Measurements from ENCODE around the gene USP4. TPM values are rescaled to one million over a fixed set of nuclear protein-coding genes. Genes with fewer than 3 reads are reported as not detected.
"Not testable (repeated sequence)": the region's sequence is repeated elsewhere in the genome, so short reads cannot be mapped to it uniquely, and the experiment has no call there.

USP4 gene
- total RNA-seq, 1 donor from 2014 or later, result 25.5 TPM

GRCh38 chr3:49255112-49255511 lies 84.7 kb downstream of the USP4 start:
- no peak for TF ChIP-seq CTCF (IDR thresholded peaks at IDR 0.05; ENCODE audit: insufficient read depth, low read length, severe bottlenecking)
- FAIRE-seq (peak; percentile 50), DNase-seq (ENCODE audit: low read depth) (no peak)
- Histone ChIP-seq H3K36me3 (ENCODE audit: control insufficient read depth, insufficient read depth, low read length) (no peaks in the 10 kb centered on the region), H3K4me3 (ENCODE audit: low read depth, low read length) (no peak overlapping the region), H3K27me3 (ENCODE audit: control insufficient read depth, insufficient read depth, low read length) (no peaks in the 10 kb centered on the region)

DNA sequence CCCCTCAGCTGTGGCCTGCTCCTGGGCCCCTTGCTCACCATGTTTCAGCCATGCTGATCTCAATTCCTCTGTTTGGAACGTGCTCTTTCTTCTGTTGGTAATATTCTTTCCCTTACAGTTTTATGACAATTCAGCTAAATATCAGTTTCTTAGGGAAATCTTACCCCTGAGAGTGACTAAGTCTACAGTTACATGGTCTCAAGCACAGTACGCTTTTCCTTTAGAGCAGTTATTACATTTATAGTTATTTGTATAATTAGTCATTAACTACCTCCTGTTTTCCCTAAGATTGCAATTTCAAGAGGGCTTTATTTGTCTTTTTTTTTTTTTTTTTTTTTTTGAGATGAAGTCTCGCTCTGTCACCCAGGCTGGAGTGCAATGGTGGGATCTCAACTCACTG lies 86.3 kb downstream of the USP4 start:
- Histone ChIP-seq H3K4me3 (ENCODE audit: low read depth, low read length) (no peak overlapping the region), H3K36me3 (ENCODE audit: control insufficient read depth, insufficient read depth, low read length) (no peaks in the 10 kb centered on the region), H3K27me3 (ENCODE audit: control insufficient read depth, insufficient read depth, low read length) (no peaks in the 10 kb centered on the region)
- no peak for FAIRE-seq
- TF ChIP-seq CTCF (IDR thresholded peaks at IDR 0.05; ENCODE audit: insufficient read depth, low read length, severe bottlenecking), result no peak
- DNase-seq (ENCODE audit: low read depth), result no peak

DNA sequence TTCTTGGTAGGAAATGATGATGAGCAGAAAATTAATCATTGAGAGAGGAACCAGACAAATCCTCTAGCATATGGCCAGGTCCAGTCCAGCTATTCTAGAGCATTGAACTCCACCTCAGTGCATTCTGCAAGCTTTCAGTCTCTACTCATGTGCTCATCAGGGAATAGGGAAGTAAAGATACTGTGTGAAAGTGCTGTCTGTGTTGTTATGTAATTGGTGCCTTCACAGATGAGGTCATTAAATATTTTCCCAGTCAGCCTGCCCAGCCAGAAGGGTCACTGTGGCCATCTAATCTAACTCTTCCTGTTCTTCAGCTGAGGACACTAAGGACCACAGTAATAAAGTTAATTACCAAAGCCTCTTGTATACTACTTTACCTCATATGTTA lies 91.0 kb downstream of the USP4 start:
- peak; percentile 57 for DNase-seq (ENCODE audit: low read depth)
- no peak for FAIRE-seq

GRCh38 chr3:49244581-49245205 lies 95.2 kb downstream of the USP4 start:
- DNase-seq (ENCODE audit: low read depth) (peak; percentile 92), FAIRE-seq (peak; percentile 52)
- no peak overlapping the region for H3K4me3 ChIP-seq (ENCODE audit: low read depth, low read length)
- no peaks in the 10 kb centered on the region for H3K27me3 ChIP-seq (ENCODE audit: control insufficient read depth, insufficient read depth, low read length)
- no peaks in the 10 kb centered on the region for H3K36me3 ChIP-seq (ENCODE audit: control insufficient read depth, insufficient read depth, low read length)
- no peak for TF ChIP-seq CTCF (IDR thresholded peaks at IDR 0.05; ENCODE audit: insufficient read depth, low read length, severe bottlenecking)

More for the DNA sequence above, 91.0 kb downstream of the USP4 start:
- Histone ChIP-seq H3K27me3 (ENCODE audit: control insufficient read depth, insufficient read depth, low read length) (no peaks in the 10 kb centered on the region), H3K4me3 (ENCODE audit: low read depth, low read length) (no peak overlapping the region), H3K36me3 (ENCODE audit: control insufficient read depth, insufficient read depth, low read length) (no peaks in the 10 kb centered on the region)
- no peak for TF ChIP-seq CTCF (IDR thresholded peaks at IDR 0.05; ENCODE audit: insufficient read depth, low read length, severe bottlenecking)

GRCh38 chr3:49240091-49240490 lies 99.8 kb downstream of the USP4 start:
- not testable (repeated sequence) for FAIRE-seq; DNase-seq (ENCODE audit: low read depth); H3K27me3 ChIP-seq (ENCODE audit: control insufficient read depth, insufficient read depth, low read length); H3K4me3 ChIP-seq (ENCODE audit: low read depth, low read length); H3K36me3 ChIP-seq (ENCODE audit: control insufficient read depth, insufficient read depth, low read length)

GRCh38 chr3:49238274-49239127 lies 101.4 kb downstream of the USP4 start:
- no peak for TF ChIP-seq CTCF (IDR thresholded peaks at IDR 0.05; ENCODE audit: insufficient read depth, low read length, severe bottlenecking)
- DNase-seq (ENCODE audit: low read depth) (peak; percentile 93), FAIRE-seq (peak; percentile 93)
- Histone ChIP-seq H3K4me3 (ENCODE audit: low read depth, low read length) (no peak overlapping the region), H3K36me3 (ENCODE audit: control insufficient read depth, insufficient read depth, low read length) (no peaks in the 10 kb centered on the region), H3K27me3 (ENCODE audit: control insufficient read depth, insufficient read depth, low read length) (no peaks in the 10 kb centered on the region)
